Epithelial cell of esophagus (primary cell): ENCODE results near the gene MAP3K21.

Experiments used
- DNase-seq: peaks from one replicate; pipeline ENCODE4 v3.0.0; 2010; ENCODE audit warnings: low read depth
- H3K4me3 ChIP-seq: 2 replicates; pipeline ENCODE4 v1.5.1; 2011; ENCODE audit warnings: mild to moderate bottlenecking, low read length, control low read depth
- TF ChIP-seq, protein P1 (sequence below): IDR thresholded peaks from 2 replicates; pipeline ENCODE4 v1.5.1; 2011; ENCODE audit warnings: low read depth, mild to moderate bottlenecking, low read length, control low read depth, inconsistent platforms; ENCODE audit not compliant: insufficient read depth; ENCODE audit errors: missing control alignments

MAP3K21 gene

DNA sequence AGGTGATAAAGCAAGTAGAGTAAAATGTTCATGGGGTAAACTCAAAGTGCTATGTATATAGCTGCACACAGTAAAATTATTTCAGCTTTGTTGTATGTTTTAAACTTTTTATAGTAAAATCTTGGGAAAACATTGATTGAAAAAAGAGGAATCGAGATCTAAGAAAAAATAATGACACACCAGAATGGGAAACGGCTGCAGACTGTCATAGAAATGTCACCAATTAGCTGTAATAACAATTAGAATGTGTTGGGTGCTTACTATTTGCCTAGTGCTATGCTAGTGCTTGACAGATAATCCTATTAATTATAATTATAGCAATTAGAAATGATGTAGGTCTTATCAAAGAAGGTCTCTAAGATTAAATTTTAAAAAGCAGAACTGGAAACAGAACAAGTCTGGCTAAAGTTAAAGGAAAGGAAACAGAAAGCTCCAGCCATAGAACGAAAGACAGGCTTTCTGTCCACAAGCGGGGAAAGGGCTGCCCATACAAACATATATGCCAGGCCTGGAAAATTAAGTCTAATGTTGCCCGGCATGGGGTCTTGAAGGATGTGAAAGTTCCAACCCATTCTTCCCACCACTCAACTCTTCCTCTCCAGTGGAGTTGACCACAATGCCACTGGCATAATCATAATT lies 37.0 kb upstream of the MAP3K21 start:
- TF ChIP-seq, protein P1, sequence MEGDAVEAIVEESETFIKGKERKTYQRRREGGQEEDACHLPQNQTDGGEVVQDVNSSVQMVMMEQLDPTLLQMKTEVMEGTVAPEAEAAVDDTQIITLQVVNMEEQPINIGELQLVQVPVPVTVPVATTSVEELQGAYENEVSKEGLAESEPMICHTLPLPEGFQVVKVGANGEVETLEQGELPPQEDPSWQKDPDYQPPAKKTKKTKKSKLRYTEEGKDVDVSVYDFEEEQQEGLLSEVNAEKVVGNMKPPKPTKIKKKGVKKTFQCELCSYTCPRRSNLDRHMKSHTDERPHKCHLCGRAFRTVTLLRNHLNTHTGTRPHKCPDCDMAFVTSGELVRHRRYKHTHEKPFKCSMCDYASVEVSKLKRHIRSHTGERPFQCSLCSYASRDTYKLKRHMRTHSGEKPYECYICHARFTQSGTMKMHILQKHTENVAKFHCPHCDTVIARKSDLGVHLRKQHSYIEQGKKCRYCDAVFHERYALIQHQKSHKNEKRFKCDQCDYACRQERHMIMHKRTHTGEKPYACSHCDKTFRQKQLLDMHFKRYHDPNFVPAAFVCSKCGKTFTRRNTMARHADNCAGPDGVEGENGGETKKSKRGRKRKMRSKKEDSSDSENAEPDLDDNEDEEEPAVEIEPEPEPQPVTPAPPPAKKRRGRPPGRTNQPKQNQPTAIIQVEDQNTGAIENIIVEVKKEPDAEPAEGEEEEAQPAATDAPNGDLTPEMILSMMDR, result no peak
- H3K4me3 ChIP-seq, result no peak overlapping the region
- DNase-seq, result no peak

DNA sequence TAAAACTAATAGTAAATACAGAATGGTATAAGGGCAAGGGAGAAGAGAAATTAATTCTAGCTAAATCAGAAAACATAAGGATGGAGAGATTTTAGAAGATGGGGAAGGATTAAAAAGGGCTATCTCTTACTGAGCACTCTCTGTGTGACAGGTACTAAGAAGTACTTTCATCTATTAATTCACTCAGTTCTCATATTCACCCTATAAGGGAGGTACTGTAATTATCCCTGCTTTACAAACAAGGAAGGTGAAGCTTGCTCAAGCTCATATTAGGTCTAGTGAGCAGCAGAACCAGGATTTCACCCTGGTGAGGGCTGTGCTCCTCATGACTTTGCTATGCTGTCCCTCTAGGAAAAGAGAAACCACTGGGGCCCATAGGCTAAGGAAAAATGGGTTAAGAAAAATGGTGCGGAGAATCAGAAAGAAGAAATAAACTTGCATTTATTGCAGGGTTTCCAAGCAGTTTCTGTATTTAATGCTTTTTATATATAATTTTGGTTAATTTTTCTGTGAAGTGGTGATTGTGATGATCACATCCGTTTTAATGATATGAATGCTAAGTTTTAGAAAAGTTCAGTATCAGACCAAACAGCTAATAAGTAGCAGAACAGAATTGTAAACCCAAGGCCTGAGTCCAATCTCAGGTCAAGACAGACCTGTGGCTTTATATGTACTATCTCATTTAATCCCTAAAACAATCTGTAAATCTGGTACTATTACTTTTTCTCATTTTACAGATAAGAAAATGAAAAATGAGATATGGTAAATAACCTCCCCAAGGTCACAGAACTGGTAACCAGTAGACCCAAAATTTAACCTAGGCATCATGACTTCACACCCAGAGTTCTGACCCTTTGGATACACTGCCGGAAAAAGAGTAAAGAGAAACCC lies 33.7 kb upstream of the MAP3K21 start:
- TF ChIP-seq, protein P1, result no peak
- H3K4me3 ChIP-seq, result no peak overlapping the region
- DNase-seq, result peak; percentile 43

DNA sequence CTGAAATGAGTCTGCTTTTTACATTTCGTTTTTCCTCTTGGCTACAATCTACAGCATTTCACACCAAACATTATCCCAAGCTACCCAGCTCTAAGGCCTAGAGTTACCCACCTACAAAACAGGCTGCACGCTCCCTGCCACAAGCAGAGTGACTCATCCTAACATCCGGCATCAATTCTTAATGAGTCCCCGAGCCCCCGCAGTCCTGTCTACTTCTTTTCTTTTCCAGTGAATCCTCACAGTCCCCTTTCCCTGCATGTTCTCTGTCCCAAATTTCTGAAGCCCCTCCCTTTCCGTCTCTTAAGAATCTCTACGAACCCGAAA lies 32.6 kb upstream of the MAP3K21 start:
- peak overlapping the region; percentile 76 for H3K4me3 ChIP-seq
- TF ChIP-seq, protein P1, result no peak
- peak; percentile 74 for DNase-seq

- TF ChIP-seq, protein P1, result no peak
- DNase-seq, result peak; percentile 79
- peak within 1 kb of the TSS; percentile 76 for H3K4me3 ChIP-seq
Measured at GRCh38 chr1:233295237-233295974, 32.1 kb upstream of the MAP3K21 start, which contains the start of gene PCNX2. PCNX2 (minus strand) TSS chr1:233295725; CDS start chr1:233295478, 247 bp downstream.

DNA sequence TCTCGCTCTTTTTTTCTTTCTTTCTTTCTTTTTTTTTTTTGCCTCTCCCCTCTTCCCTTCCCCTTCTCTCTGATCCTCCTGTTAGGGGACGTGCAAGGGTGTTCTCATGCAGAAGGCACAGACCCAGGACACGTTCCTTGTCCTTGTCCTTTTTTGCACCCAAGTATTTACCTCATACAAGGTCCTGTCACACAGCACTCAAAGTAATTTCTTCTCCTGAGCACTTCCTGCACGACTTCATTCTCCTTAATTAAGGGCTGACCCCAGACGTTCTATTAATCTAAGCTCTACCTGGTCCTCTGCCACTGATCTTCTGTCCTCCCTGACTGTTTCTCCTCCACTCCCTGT lies 31.6 kb upstream of the MAP3K21 start:
- no peak for DNase-seq
- peak overlapping the region; percentile 76 for H3K4me3 ChIP-seq
- TF ChIP-seq, protein P1, result no peak

DNA sequence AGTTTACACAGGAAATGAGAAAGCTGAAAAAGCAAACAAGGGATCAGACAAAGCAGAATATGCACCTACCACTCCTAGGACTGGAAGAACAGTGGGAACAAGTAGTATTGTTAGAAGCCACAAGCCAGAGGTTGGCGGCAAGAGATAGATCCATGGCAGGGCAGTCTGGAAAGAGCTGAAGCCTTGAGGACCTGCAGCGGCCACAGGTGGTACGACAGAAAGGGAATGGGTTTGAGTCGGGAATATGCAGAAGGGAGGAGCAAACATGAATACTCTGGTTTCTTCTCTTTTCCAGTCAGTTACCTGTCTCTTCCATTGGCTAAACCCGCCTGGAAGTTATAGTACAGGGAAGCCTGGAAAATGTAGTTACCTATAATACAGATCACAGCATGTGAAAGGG lies 28.1 kb upstream of the MAP3K21 start:
- no peak for DNase-seq
- H3K4me3 ChIP-seq, result no peak overlapping the region
- TF ChIP-seq, protein P1, result no peak
